ENCODE measurements around the gene GULP1.
"Not testable (repeated sequence)": the region's sequence is repeated elsewhere in the genome, so short reads cannot be mapped to it uniquely, and the experiment has no call there.

Gene GULP1

GRCh38 chr2:188492751-188493150, 201.1 kb downstream of the GULP1 start:
- no peak for DNase-seq

DNA sequence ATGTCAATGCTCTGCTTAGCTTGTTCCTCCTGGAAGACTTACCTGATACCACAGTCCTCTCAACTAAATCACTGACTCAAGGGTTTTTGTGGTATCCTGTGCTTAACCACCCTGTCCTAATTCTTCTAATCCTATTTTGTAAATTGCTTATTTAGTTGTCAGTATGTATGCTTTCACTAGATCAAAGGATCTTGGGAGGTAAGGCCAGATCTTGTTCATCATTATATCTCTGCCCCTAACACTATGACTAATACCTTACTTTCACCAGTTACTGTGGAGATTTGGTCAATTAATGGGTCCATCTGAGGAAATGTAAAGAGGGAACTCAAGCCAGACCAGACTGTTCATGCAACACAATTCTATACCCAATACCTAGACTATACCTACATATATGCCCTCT, 203.2 kb downstream of the GULP1 start:
- DNase-seq: no peak

- DNase-seq: no peak
These were observed 204.3 kb downstream of the GULP1 start for GRCh38 chr2:188495969-188496431.

GRCh38 chr2:188497726-188498125, 206.1 kb downstream of the GULP1 start:
- no peak for DNase-seq

DNA sequence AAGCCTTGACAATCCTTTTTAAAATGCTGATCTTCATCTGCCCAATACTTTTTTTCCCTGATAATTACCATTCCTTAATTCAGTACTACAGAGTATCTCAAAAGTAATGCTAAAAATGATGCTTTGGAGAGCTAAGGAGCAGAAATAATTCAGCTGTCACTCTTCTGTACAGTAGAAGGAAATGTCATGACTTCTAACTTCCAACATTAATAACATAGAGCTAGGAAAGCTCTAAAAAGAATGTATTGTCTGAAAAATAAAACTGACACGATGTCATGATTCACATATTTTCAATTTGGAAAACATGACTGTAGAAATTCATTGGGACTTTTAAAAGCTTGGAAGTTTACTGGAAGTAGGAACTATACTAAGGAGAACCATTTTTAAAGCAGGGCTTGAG, 212.3 kb downstream of the GULP1 start:
- no peak for DNase-seq

DNA sequence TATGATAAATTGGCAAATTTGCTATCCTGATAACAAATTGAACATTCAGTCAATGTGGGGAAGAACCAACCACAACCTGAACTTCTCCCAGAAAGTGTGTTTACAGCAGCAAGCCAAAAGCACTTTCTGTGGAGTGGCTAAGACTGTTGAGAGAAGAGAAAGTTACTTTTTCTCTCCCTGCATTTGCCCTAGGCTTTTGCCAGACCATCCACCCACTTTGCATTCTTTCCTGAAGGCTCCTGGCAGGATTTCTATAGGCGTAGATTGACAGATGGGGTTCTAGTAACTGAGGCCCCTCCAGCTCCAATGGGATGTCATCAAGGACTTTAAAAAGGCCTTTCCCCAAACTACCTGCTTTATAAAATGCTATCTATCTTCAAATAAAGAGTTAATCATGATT, 215.2 kb downstream of the GULP1 start:
- no peak for DNase-seq

GRCh38 chr2:188511346-188511745, 219.7 kb downstream of the GULP1 start:
- DNase-seq: no peak

GRCh38 chr2:188512456-188512855, 220.8 kb downstream of the GULP1 start:
- DNase-seq: peak; percentile 6

DNA sequence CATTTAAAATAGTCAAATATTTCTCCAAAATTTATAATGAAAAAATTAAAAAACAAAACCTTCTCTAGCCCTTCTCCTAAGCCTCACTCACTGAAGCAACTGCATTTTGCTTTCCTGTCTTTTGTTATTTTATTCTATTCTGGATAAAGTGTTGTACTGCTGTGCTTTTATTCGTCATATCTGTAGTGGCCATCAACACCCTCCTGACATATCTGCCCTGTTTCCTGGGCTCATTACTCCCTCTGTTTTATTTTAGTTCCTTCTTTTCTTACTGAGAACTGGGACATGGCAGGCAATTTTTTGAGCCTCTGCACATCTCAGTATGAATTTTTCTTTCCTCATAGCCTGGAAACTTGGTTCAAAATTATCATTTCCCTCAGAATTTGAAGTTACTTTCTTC, 224.2 kb downstream of the GULP1 start:
- no peak for DNase-seq

GRCh38 chr2:188517549-188518215, 226.0 kb downstream of the GULP1 start:
- no peak for DNase-seq

DNA sequence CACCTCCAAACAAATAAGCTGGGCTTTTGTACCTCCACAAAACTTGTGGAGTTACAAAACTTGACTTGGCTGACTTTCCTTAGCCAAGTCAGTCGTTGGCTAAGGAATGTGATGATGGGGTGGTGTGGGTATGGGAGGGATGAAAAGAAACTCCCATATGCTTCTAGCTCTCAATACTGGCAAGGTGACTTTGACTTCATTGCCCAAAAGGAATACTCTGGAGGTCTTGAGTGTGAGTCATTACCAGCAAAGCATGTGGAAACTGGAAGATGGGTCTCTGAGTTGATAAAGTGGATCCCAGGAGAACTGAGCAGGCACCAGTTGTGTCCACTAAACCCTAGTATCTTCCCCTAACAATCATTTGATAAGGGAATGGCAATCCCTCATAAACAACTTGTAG, 226.7 kb downstream of the GULP1 start:
- no peak for DNase-seq

GRCh38 chr2:188519136-188519535, 227.5 kb downstream of the GULP1 start:
- DNase-seq: no peak

DNA sequence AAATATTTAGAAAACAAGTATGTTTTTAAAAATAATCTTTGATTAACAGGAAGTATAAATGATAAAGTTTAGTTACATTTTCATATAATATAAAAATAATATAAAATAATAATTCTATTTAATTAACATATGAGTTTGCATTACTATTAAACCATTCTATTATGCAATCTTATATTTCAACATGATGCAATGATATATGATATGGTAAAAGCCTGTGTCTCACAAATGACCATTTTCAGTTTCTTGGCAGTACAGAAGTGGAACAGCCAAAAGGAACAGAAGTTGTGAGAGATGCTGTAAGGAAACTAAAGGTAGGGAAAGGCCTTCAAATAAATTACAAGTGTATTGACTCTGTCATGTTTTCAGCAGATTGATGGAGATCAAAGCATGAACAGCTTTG, 230.8 kb downstream of the GULP1 start:
- DNase-seq: no peak

DNA sequence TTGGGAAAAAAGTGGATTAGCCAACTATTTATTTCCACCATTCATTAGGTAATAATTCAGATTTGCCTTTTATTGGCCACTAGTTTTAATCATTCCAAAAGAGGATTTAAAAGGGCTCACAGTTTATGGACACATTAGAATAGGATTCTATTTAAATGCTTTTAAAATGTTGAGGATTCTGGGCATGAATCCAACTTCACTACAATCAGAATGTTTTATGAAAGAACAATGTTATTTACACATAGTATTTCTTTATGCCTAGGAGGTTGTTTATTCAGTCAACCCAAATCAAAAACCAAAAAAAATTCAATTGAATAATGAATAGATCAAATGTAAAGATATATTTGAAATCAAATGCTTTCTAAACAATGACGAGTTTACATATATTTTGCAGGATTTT, 232.2 kb downstream of the GULP1 start:
- DNase-seq: no peak

DNA sequence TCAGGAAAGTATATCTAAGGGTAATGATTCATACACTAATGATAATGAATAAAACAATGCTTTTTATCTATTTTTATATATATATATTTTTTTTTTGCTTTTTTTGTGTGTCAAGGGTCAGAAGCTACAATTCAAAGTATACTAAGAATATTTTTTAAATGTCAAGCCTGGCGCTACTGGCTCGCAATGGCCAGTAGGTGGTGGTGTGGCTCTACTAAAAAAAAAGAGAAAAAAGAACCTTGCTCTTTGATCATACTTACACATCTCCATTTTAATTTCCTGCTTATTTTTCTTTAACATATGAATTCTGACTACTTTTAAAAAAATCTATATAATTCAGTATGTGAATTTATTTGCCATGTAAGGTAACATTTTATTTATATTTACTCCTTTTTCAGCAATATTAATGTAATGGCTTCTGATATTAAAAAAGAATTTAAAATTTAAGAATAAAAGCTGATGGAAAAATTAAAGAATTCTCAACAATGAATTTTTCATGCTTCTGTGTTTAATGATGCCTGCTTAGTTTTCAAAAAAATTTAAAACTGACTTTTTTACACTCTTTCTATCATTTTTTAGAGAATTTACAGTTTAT, 232.9 kb downstream of the GULP1 start:
- peak; percentile 9 for DNase-seq

- no peak for DNase-seq
These were observed 235.0 kb downstream of the GULP1 start for GRCh38 chr2:188526701-188527100.

GRCh38 chr2:188527141-188527540, 235.5 kb downstream of the GULP1 start:
- DNase-seq: no peak

DNA sequence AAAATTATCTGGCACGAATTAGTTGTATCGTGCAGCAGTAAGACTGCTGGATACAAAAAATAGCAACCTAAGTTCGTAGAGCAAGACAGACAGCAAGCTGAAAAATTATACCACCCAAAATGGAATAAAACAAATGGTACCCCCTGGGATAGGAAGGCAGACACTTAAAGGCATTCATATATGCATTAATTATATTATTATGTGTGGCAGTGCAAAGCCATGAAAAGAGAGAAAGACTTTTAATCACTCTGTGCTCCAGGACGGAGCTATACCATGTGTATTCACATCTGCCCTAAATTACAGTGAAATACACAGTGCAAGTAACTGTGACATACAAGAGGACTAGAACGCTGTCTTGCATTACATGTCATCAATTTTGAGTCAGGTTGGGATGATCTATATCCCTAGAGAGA, 235.9 kb downstream of the GULP1 start:
- no peak for DNase-seq

- DNase-seq: no peak
These were observed 238.0 kb downstream of the GULP1 start for GRCh38 chr2:188529710-188530109.

DNA sequence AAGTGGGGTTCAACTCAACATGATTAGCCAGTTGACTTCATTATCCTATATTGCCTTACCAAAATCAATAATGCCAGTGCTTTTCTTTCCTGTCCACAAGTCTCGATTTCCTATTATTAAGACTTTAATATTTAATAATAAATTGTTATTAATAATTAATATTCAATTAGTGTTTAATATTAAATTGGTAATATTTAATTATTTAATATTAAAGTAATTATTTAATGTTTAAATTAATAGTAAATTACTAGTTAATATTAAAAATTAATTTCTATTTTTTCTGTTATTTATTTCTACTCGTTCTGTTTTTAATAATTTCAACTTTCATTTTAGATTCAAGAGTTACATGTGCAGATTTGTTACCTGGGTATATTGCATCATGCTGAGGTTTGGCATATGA, 243.2 kb downstream of the GULP1 start:
- no peak for DNase-seq

- DNase-seq: no peak
These were observed 260.0 kb downstream of the GULP1 start for GRCh38 chr2:188551671-188552070.

- no peak for DNase-seq
These were observed 265.4 kb downstream of the GULP1 start for GRCh38 chr2:188557081-188557480.

DNA sequence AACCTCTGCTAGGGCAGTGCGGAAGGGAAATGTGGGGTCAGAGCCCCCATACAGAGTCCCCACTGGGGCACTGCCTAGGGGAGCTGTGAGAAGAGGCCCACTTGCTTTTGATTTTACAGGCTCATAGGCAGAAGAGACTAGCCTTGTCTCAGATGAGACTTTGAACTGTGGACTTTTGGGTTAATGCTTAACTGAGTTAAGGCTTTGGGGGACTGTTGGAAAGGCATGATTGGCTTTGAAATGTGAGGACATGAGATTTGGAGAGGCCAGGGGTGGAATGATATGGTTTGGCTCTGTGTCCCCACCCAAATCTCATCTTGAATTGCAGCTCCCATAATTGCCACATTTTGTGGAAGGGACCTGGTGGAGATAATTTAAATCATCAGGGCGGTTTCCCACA, 267.8 kb downstream of the GULP1 start:
- not testable (repeated sequence) for DNase-seq

GRCh38 chr2:188561473-188561979, 269.9 kb downstream of the GULP1 start:
- DNase-seq: no peak

Measured in activated CD4-positive, alpha-beta T cell treated with anti-CD3 and anti-CD28 coated beads, Interleukin-2, amount 50 U/mL, for 16 hours (primary cell).